GM20000 (cell line): ENCODE data around the gene HRH2.

ENCODE experiments used
- DNase-seq: peaks from one replicate; pipeline ENCODE4 v3.0.0; 2012; ENCODE audit warnings: low spot score
- CTCF ChIP-seq: IDR thresholded peaks from 2 replicates; pipeline ENCODE4 v1.5.1; 2012; ENCODE audit warnings: mild to moderate bottlenecking, control low read depth; ENCODE audit errors: extremely low read depth, missing control alignments

HRH2 gene

GRCh38 chr5:175692996-175693710 lies 35.3 kb downstream of the HRH2 start:
- no peak for TF ChIP-seq CTCF
- DNase-seq, result no peak

- no peak for TF ChIP-seq CTCF
Observed at GRCh38 chr5:175693741-175694140, 35.9 kb downstream of the HRH2 start.

GRCh38 chr5:175694371-175695160 lies 36.7 kb downstream of the HRH2 start:
- no peak for DNase-seq
- TF ChIP-seq CTCF, result no peak

More at GRCh38 chr5:175693741-175694140, 35.9 kb downstream of the HRH2 start:
- no peak for DNase-seq

- no peak for DNase-seq
Observed at GRCh38 chr5:175695161-175696126, 37.6 kb downstream of the HRH2 start.

GRCh38 chr5:175696139-175696854 lies 38.4 kb downstream of the HRH2 start:
- TF ChIP-seq CTCF, result peak; percentile 13
- DNase-seq, result peak; percentile 31

More at GRCh38 chr5:175695161-175696126, 37.6 kb downstream of the HRH2 start:
- TF ChIP-seq CTCF, result no peak

GRCh38 chr5:175696855-175697198 lies 39.0 kb downstream of the HRH2 start:
- no peak for DNase-seq
- no peak for TF ChIP-seq CTCF
